ENCODE results near the gene BLTP3A.

The BLTP3A gene

DNA sequence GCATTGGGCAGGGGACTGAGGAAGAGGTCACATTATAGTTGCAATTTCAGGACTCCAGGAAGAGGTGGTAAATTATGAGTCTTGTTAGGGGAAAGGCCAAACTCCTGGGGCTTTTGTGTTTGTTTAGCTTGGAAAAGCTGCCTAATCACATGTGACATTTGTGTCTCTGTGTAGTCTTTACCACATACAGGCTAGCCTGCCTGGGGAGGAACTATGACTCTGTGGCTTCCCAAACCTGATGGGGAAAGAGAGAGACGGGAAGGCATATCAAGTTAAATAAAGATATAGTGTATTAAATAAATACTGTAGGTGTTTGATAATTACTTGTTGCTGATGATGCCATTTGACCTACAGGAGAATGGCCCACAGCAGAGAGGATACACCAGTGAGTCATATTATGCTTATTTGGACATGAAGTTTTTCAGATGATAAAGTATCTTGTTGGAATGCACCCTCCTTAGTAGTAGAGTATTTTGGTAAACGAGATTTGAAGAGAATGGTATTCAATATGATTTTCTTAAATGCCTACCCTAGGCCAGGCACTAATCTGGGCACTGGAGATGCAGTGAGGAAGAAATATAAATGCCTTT lies 4.0 kb downstream of the BLTP3A start:
- no peak for TF ChIP-seq ISL1 (CRISPR knock-in tag; IDR thresholded peaks at IDR 0.05)
- TF ChIP-seq RARB (CRISPR knock-in tag; IDR thresholded peaks at IDR 0.05) = no peak
- no peak for TF ChIP-seq GLIS3 (CRISPR knock-in tag; IDR thresholded peaks at IDR 0.05)
- no peak for TF ChIP-seq ZC3H10 (CRISPR knock-in tag; IDR thresholded peaks at IDR 0.05)
- no peak for TF ChIP-seq OSR1 (CRISPR knock-in tag; IDR thresholded peaks at IDR 0.05)
- TF ChIP-seq ZNF565 (CRISPR knock-in tag; conservative IDR thresholded peaks at IDR 0.05; ENCODE audit: low read depth) = no peak
- TF ChIP-seq, protein P1, sequence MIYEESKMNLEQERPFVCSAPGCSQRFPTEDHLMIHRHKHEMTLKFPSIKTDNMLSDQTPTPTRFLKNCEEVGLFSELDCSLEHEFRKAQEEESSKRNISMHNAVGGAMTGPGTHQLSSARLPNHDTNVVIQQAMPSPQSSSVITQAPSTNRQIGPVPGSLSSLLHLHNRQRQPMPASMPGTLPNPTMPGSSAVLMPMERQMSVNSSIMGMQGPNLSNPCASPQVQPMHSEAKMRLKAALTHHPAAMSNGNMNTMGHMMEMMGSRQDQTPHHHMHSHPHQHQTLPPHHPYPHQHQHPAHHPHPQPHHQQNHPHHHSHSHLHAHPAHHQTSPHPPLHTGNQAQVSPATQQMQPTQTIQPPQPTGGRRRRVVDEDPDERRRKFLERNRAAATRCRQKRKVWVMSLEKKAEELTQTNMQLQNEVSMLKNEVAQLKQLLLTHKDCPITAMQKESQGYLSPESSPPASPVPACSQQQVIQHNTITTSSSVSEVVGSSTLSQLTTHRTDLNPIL (CRISPR knock-in tag; IDR thresholded peaks at IDR 0.05; ENCODE audit: low read depth) = no peak
- no peak for TF ChIP-seq ZNF70 (CRISPR knock-in tag; IDR thresholded peaks at IDR 0.05)
- TF ChIP-seq, protein P2, sequence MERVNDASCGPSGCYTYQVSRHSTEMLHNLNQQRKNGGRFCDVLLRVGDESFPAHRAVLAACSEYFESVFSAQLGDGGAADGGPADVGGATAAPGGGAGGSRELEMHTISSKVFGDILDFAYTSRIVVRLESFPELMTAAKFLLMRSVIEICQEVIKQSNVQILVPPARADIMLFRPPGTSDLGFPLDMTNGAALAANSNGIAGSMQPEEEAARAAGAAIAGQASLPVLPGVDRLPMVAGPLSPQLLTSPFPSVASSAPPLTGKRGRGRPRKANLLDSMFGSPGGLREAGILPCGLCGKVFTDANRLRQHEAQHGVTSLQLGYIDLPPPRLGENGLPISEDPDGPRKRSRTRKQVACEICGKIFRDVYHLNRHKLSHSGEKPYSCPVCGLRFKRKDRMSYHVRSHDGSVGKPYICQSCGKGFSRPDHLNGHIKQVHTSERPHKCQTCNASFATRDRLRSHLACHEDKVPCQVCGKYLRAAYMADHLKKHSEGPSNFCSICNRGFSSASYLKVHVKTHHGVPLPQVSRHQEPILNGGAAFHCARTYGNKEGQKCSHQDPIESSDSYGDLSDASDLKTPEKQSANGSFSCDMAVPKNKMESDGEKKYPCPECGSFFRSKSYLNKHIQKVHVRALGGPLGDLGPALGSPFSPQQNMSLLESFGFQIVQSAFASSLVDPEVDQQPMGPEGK (CRISPR knock-in tag; IDR thresholded peaks at IDR 0.05; ENCODE audit: borderline replicate concordance) = no peak
- TF ChIP-seq ZFP3 (CRISPR knock-in tag; IDR thresholded peaks at IDR 0.05) = no peak
- TF ChIP-seq ESRRG (CRISPR knock-in tag; IDR thresholded peaks at IDR 0.05) = no peak
- TF ChIP-seq ZNF8 (CRISPR knock-in tag; IDR thresholded peaks at IDR 0.05) = no peak
- no peak for TF ChIP-seq ARNTL (CRISPR knock-in tag; IDR thresholded peaks at IDR 0.05; ENCODE audit: borderline replicate concordance, low read depth)
- TF ChIP-seq TOX (CRISPR knock-in tag; IDR thresholded peaks at IDR 0.05; ENCODE audit: borderline replicate concordance) = no peak
- 0 out of 3 replicates have a peak, but pooled peaks have one; percentile 10 for ATAC-seq

DNA sequence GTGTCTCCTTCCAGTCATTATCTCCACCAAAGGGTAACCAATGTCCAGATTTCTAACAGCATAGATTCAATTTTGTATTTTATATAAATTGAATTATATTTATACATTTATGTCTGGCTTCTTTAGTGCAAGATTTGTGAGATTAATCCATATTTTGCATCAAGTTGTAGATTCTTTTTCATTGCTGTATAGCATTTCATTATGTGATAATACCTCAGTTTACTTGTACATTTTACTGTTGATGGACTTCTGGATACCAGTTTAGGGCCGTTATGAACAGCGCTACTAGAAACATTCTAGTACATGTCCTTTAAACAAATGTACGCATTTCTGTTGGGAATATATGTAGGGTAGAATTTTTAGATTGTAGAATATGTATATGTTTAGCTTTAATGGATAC lies 6.2 kb downstream of the BLTP3A start:
- no peak for ATAC-seq
- TF ChIP-seq ZFP30 (CRISPR knock-in tag; IDR thresholded peaks at IDR 0.05) (no peak), RARB (CRISPR knock-in tag; IDR thresholded peaks at IDR 0.05) (no peak), BACH2 (CRISPR knock-in tag; IDR thresholded peaks at IDR 0.05; ENCODE audit: borderline replicate concordance) (no peak), ESRRG (CRISPR knock-in tag; IDR thresholded peaks at IDR 0.05) (no peak), PPARA (CRISPR knock-in tag; IDR thresholded peaks at IDR 0.05; ENCODE audit: borderline replicate concordance) (no peak), SNAI2 (CRISPR knock-in tag; IDR thresholded peaks at IDR 0.05) (no peak), ZFP3 (CRISPR knock-in tag; IDR thresholded peaks at IDR 0.05) (no peak)
- TF ChIP-seq, protein P3, sequence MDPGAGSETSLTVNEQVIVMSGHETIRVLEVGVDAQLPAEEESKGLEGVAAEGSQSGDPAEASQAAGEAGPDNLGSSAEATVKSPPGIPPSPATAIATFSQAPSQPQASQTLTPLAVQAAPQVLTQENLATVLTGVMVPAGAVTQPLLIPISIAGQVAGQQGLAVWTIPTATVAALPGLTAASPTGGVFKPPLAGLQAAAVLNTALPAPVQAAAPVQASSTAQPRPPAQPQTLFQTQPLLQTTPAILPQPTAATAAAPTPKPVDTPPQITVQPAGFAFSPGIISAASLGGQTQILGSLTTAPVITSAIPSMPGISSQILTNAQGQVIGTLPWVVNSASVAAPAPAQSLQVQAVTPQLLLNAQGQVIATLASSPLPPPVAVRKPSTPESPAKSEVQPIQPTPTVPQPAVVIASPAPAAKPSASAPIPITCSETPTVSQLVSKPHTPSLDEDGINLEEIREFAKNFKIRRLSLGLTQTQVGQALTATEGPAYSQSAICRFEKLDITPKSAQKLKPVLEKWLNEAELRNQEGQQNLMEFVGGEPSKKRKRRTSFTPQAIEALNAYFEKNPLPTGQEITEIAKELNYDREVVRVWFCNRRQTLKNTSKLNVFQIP (CRISPR knock-in tag; IDR thresholded peaks at IDR 0.05; ENCODE audit: borderline replicate concordance, low read depth) = no peak
- TF ChIP-seq, protein P4, sequence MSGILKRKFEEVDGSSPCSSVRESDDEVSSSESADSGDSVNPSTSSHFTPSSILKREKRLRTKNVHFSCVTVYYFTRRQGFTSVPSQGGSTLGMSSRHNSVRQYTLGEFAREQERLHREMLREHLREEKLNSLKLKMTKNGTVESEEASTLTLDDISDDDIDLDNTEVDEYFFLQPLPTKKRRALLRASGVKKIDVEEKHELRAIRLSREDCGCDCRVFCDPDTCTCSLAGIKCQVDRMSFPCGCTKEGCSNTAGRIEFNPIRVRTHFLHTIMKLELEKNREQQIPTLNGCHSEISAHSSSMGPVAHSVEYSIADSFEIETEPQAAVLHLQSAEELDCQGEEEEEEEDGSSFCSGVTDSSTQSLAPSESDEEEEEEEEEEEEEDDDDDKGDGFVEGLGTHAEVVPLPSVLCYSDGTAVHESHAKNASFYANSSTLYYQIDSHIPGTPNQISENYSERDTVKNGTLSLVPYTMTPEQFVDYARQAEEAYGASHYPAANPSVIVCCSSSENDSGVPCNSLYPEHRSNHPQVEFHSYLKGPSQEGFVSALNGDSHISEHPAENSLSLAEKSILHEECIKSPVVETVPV (CRISPR knock-in tag; IDR thresholded peaks at IDR 0.05) = no peak
- TF ChIP-seq, protein P1 (CRISPR knock-in tag; IDR thresholded peaks at IDR 0.05; ENCODE audit: low read depth) = no peak

DNA sequence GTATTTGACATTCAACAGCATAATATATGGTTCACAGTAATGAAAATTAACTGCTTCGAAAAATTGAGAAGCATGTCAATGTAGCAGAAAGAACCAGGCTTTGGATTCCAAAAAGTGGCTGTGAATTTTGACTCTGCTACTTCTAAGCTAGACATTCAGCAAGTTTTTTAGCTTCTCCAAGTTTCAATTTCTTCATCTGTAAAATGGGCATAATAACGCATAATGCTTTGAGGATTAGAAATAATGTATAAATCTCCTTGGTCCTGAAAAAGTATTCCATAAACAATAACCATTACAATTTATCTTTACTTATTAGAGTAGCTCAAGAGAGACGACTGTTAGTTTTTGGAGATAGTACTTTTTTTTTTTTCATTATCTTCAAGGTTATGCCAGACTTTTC lies 7.7 kb downstream of the BLTP3A start:
- TF ChIP-seq TSHZ2 (CRISPR knock-in tag; IDR thresholded peaks at IDR 0.05) = no peak
- no peak for TF ChIP-seq ZNF70 (CRISPR knock-in tag; IDR thresholded peaks at IDR 0.05)
- no peak for TF ChIP-seq TCF4 (CRISPR knock-in tag; IDR thresholded peaks at IDR 0.05; ENCODE audit: borderline replicate concordance)
- TF ChIP-seq, protein P2 (CRISPR knock-in tag; IDR thresholded peaks at IDR 0.05; ENCODE audit: borderline replicate concordance) = no peak
- no peak for TF ChIP-seq ISL1 (CRISPR knock-in tag; IDR thresholded peaks at IDR 0.05)
- TF ChIP-seq ZNF565 (CRISPR knock-in tag; conservative IDR thresholded peaks at IDR 0.05; ENCODE audit: low read depth) = no peak
- ATAC-seq = no peak
